ES-I3 (cell line): ENCODE data around the gene RPS6KA3.

Experiments used
- H3K36me3 ChIP-seq: 2 replicates; pipeline ENCODE4 v1.6.1; 2013; ENCODE audit warnings: mild to moderate bottlenecking, low read length, control low read depth, moderate library complexity; ENCODE audit not compliant: insufficient read depth
- H3K4me1 ChIP-seq: 2 replicates; pipeline ENCODE4 v1.6.1; 2013; ENCODE audit warnings: mild to moderate bottlenecking, control low read depth, low read length; ENCODE audit not compliant: insufficient read depth
- H3K9ac ChIP-seq: 2 replicates; pipeline ENCODE4 v1.6.1; 2013; ENCODE audit warnings: low read depth, mild to moderate bottlenecking, low read length, moderate library complexity
- H3K9me3 ChIP-seq: 2 replicates; pipeline ENCODE4 v1.6.1; 2013; ENCODE audit warnings: mild to moderate bottlenecking, low read length, moderate library complexity; ENCODE audit not compliant: control insufficient read depth, insufficient read depth

The RPS6KA3 gene

DNA sequence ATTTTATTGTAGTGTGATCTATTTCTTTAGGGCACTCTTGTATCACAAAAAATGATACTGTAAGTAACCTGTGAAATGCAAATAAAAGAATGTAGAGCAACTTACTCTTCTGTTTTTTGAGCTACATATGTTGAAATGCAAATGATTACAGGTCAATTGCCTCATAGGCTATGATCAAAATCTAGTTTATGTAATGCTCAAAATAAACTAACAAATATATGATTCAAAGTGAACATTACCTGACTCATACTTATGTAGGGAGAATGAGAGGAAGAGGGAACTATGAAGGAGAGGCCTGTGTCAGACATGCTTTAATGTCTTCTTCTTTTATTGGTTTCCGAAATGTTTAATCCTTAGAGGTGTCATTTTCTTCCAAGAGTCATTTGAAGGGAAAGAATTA lies 5.0 kb upstream of the RPS6KA3 start:
- H3K9me3 ChIP-seq: no peaks in the 10 kb centered on the region

GRCh38 chrX:20271186-20271585 lies 4.5 kb upstream of the RPS6KA3 start:
- Histone ChIP-seq H3K9me3 (no peaks in the 10 kb centered on the region), H3K9ac (no peak overlapping the region), H3K36me3 (no peaks in the 10 kb centered on the region), H3K4me1 (no peaks in the 10 kb centered on the region; the same call in 1 of the 2 replicates)

More for the DNA sequence above, 5.0 kb upstream of the RPS6KA3 start:
- H3K4me1 ChIP-seq: no peaks in the 10 kb centered on the region; the same call in 1 of the 2 replicates
- no peak overlapping the region for H3K9ac ChIP-seq
- H3K36me3 ChIP-seq: no peaks in the 10 kb centered on the region

- H3K36me3 ChIP-seq: no peaks in the 10 kb centered on the region
- no peak overlapping the region for H3K9ac ChIP-seq
- H3K9me3 ChIP-seq: no peaks in the 10 kb centered on the region
Measured at GRCh38 chrX:20270562-20270890, 3.8 kb upstream of the RPS6KA3 start.

GRCh38 chrX:20269848-20270561 lies 3.3 kb upstream of the RPS6KA3 start:
- H3K9ac ChIP-seq: no peak overlapping the region
- H3K4me1 ChIP-seq: no peaks in the 10 kb centered on the region; the same call in 1 of the 2 replicates
- no peaks in the 10 kb centered on the region for H3K36me3 ChIP-seq
- H3K9me3 ChIP-seq: no peaks in the 10 kb centered on the region

More at GRCh38 chrX:20270562-20270890, 3.8 kb upstream of the RPS6KA3 start:
- H3K4me1 ChIP-seq: no peaks in the 10 kb centered on the region; the same call in 1 of the 2 replicates

GRCh38 chrX:20267931-20268701 lies 1.4 kb upstream of the RPS6KA3 start:
- Histone ChIP-seq H3K4me1 (peaks cover 2% of the 10 kb centered on the region; the same call in 1 of the 2 replicates), H3K9ac (peak overlapping the region; percentile 73; the same call in 1 of the 2 replicates), H3K9me3 (no peaks in the 10 kb centered on the region), H3K36me3 (no peaks in the 10 kb centered on the region)

DNA sequence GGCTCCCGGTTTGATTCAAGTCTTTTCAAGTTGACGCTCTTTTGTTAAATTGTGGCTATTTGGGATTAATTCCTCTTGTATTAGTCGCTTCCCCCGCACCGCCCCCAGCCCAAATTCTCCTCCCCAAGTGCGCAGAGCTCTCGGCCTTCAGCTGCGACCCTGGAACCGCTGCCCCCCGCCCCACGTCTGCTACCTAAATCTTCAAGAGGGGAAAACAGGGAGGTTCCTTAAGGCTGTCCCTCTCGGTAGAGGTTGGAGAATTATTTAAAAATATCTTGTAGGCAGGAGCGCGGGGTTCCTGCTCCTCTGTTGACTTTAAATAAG lies 860 bp upstream of the RPS6KA3 start:
- Histone ChIP-seq H3K36me3 (no peaks in the 10 kb centered on the region), H3K9ac (peak overlapping the region; percentile 73), H3K9me3 (no peaks in the 10 kb centered on the region), H3K4me1 (peaks cover 2% of the 10 kb centered on the region; the same call in 1 of the 2 replicates)

GRCh38 chrX:20265726-20266681 lies 705 bp downstream of the RPS6KA3 start:
- Histone ChIP-seq H3K4me1 (peaks cover 2% of the 10 kb centered on the region; the same call in 1 of the 2 replicates), H3K36me3 (no peaks in the 10 kb centered on the region), H3K9ac (peak overlapping the region; percentile 56), H3K9me3 (no peaks in the 10 kb centered on the region)

GRCh38 chrX:20265221-20265725 lies 1.4 kb downstream of the RPS6KA3 start:
- H3K36me3 ChIP-seq: no peaks in the 10 kb centered on the region
- H3K9me3 ChIP-seq: no peaks in the 10 kb centered on the region
- peak overlapping the region; percentile 56 for H3K9ac ChIP-seq
- peaks cover 2% of the 10 kb centered on the region; the same call in 1 of the 2 replicates for H3K4me1 ChIP-seq

- Histone ChIP-seq H3K4me1 (0 out of 2 replicates have a peak, but pooled peaks cover 2% of the 10 kb centered on the region), H3K9ac (no peak overlapping the region), H3K9me3 (no peaks in the 10 kb centered on the region), H3K36me3 (no peaks in the 10 kb centered on the region)
Measured at GRCh38 chrX:20263474-20263873, 3.2 kb downstream of the RPS6KA3 start.

DNA sequence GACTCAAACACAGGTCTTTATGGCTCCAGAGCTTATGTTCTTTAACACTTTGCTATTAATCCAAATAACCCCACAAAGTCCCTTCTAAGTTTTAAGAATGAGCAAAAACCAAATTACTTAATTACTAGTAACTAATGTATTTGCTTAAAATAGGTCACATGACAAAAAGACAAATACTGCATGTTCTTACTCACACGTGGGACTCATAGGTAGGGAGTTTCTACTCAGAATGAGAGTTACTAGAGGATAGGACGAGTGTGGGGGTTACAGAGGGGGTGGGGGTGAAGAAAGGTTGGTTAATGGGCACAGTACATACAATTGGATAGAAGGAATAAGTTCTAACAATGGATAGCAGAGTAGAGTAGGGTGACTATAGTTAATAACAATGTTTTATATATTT lies 5.8 kb downstream of the RPS6KA3 start:
- Histone ChIP-seq H3K4me1 (0 out of 2 replicates have a peak, but pooled peaks cover 2% of the 10 kb centered on the region), H3K36me3 (no peaks in the 10 kb centered on the region), H3K9ac (no peak overlapping the region), H3K9me3 (no peaks in the 10 kb centered on the region)

DNA sequence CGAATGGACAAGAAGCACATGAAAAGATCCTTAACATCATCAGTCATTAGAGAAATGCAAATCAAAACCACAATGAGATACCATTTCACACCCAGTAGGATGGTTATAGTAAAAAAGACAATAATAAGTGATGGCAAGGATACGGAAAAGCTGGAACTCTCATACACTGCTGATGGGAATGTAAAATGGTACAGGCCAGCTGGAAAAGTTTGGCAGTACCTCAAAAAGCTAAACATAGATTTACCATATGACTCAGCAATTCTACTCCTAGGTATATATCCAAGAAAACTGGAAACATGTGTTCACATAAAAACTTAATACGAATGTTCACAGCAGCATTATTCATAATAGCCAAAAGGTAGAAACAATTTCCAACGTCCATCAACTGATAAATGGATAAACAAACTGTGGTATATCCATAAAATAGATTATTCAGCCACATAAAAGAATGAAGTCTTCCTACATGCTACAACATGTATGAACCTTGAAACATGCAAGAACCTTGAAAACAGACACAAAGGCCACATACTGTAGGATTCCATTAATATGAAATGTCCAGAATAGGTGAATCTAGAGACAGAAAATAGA lies 11.9 kb downstream of the RPS6KA3 start:
- Histone ChIP-seq H3K9me3 (no peaks in the 10 kb centered on the region), H3K36me3 (no peaks in the 10 kb centered on the region), H3K9ac (no peak overlapping the region), H3K4me1 (peaks cover 8% of the 10 kb centered on the region)

DNA sequence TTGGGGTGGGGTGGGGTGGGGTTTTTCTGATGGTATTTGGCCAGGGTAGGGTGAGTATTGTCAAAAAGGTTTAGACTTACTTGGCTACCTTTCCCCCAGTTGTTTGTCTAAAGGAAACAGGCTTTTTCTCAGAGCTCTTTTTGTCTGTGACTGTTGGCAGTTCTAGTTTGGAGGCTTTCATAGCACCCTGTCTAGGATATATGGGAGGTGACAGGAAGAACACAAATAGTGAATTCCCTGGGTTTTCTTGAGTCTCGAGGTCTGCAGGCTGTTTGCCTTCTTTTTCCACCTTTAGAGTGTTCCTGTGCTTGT lies 13.5 kb downstream of the RPS6KA3 start:
- Histone ChIP-seq H3K4me1 (peaks cover 8% of the 10 kb centered on the region), H3K9ac (no peak overlapping the region), H3K9me3 (no peaks in the 10 kb centered on the region)

GRCh38 chrX:20252381-20253231 lies 14.1 kb downstream of the RPS6KA3 start:
- Histone ChIP-seq H3K9ac (no peak overlapping the region), H3K4me1 (peaks cover 8% of the 10 kb centered on the region), H3K36me3 (no peaks in the 10 kb centered on the region), H3K9me3 (no peaks in the 10 kb centered on the region)

More for the DNA sequence above, 13.5 kb downstream of the RPS6KA3 start:
- H3K36me3 ChIP-seq: no peaks in the 10 kb centered on the region
